Measurements from ENCODE around the gene ECE1.
"Not testable (repeated sequence)": the region's sequence is repeated elsewhere in the genome, so short reads cannot be mapped to it uniquely, and the experiment has no call there.

Gene ECE1

DNA sequence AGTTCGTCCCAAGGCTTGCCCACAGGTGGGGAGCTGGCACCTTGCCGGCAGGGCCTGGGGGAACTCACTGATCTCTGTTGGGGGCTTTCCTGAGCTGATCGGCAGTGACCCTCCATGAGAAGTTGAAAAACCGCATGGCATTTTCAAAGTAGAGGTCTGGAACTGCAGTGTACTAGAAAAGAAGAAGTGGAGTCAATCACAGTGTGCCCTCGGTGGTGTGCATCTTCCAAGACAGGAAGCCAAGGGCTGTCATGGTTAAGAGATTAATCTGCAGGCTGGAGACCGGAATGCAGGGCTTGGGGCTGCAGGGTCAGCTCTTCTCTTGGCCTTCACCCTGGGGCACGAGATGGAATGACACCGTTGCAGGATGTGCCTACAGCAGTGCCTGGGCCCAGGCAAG is 56.8 kb downstream of the ECE1 start:
- no peak overlapping the region for H3K4ac ChIP-seq (ENCODE audit: low read length)
- no peak overlapping the region for H3K23ac ChIP-seq (ENCODE audit: low read depth, low read length, poor library complexity)
- no peaks in the 10 kb centered on the region for H3K27me3 ChIP-seq (ENCODE audit: control insufficient read depth in 3 of 3, insufficient read depth in 3 of 3, low read depth in 1 of 3, low read length in 3 of 3)
- H2AFZ ChIP-seq (ENCODE audit: low read length) = no peak overlapping the region
- H3K4me2 ChIP-seq (ENCODE audit: insufficient read depth, low read length, poor library complexity, severe bottlenecking) = no peak overlapping the region
- no peak overlapping the region for H3K18ac ChIP-seq (ENCODE audit: low read length)
- peaks cover 2 to 52% of the 10 kb centered on the region in 2 donors for H3K36me3 ChIP-seq (replicated peaks in 1 of 2; ENCODE audit: control insufficient read depth in 2 of 2, insufficient read depth in 2 of 2, low read length in 2 of 2)
- H2BK120ac ChIP-seq (ENCODE audit: low read depth, low read length) = no peak overlapping the region
- peak overlapping the region; percentile 21 for H3K9ac ChIP-seq (ENCODE audit: low read depth, low read length, poor library complexity)
- H2BK15ac ChIP-seq (ENCODE audit: low read length) = no peak overlapping the region
- DNase-seq (ENCODE audit: low spot score) = no peak
- H3K27ac ChIP-seq (replicated peaks; ENCODE audit: low read length) = no peak overlapping the region
- WGBS, 2 donors (ENCODE audit: extremely low coverage in 2 of 2, insufficient read length in 2 of 2, insufficient replicate concordance in 1 of 2) = no CpG with 5 or more reads among the region's 8 CpGs
- no peaks in the 10 kb centered on the region for H3K79me1 ChIP-seq (ENCODE audit: low read depth, low read length)
- H3K4me3 ChIP-seq (ENCODE audit: low read length in 2 of 2) = no peak overlapping the region
- no peaks in the 10 kb centered on the region for H3K9me3 ChIP-seq (replicated peaks in 1 of 2; ENCODE audit: control insufficient read depth in 2 of 2, insufficient read depth in 1 of 2, low read depth in 1 of 2, low read length in 2 of 2)
- H3K4me1 ChIP-seq (ENCODE audit: control insufficient read depth in 2 of 2, insufficient read depth in 1 of 2, low read depth in 1 of 2, low read length in 2 of 2) = peaks cover 11 to 14% of the 10 kb centered on the region in 2 donors
- H2BK12ac ChIP-seq (ENCODE audit: low read length) = no peak overlapping the region
- no peak overlapping the region for H4K8ac ChIP-seq (ENCODE audit: low read depth, low read length)
- H2BK5ac ChIP-seq (ENCODE audit: low read length) = no peak overlapping the region
- H4K91ac ChIP-seq (ENCODE audit: low read depth, low read length, poor library complexity) = no peak overlapping the region
- H2AK5ac ChIP-seq (ENCODE audit: low read depth, low read length) = no peak overlapping the region
- H3K14ac ChIP-seq (ENCODE audit: low read length) = peak overlapping the region; percentile 71

DNA sequence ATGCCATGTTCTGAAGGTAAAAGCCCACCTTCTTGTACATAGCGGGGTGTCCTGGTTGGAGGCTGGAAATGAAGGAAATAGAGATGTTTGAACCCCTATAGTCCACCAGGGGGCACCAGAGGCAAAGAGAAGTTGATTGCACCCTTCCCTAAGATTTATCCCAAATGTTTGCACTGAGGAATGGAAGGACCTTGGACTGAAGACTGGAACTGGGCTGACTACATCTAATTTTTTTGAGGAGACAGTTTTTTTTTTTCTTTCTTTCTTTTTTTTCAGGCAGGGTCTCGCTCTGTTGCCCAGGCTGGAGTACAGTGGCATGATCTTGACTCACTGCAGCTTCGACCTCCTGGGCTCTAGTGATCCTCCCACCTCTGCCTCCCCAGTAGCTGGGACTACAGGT is 58.2 kb downstream of the ECE1 start:
- H3K9me3 ChIP-seq (replicated peaks in 1 of 2; ENCODE audit: control insufficient read depth in 2 of 2, insufficient read depth in 1 of 2, low read depth in 1 of 2, low read length in 2 of 2) = no peaks in the 10 kb centered on the region
- no peak overlapping the region for H3K18ac ChIP-seq (ENCODE audit: low read length)
- no peak overlapping the region for H3K9ac ChIP-seq (ENCODE audit: low read depth, low read length, poor library complexity)
- peaks cover 2% of the 10 kb centered on the region for H3K79me1 ChIP-seq (ENCODE audit: low read depth, low read length)
- no peak overlapping the region for H2BK15ac ChIP-seq (ENCODE audit: low read length)
- H3K4ac ChIP-seq (ENCODE audit: low read length) = no peak overlapping the region
- no peak overlapping the region for H4K91ac ChIP-seq (ENCODE audit: low read depth, low read length, poor library complexity)
- no peaks in the 10 kb centered on the region for H3K4me1 ChIP-seq (ENCODE audit: control insufficient read depth in 2 of 2, insufficient read depth in 1 of 2, low read depth in 1 of 2, low read length in 2 of 2)
- no CpG with 5 or more reads among the region's 3 CpGs for WGBS, 2 donors (ENCODE audit: extremely low coverage in 2 of 2, insufficient read length in 2 of 2, insufficient replicate concordance in 1 of 2)
- H3K4me2 ChIP-seq (ENCODE audit: insufficient read depth, low read length, poor library complexity, severe bottlenecking) = no peak overlapping the region
- no peak overlapping the region for H3K14ac ChIP-seq (ENCODE audit: low read length)
- peak; percentile 73 for DNase-seq (ENCODE audit: low spot score)
- H2AFZ ChIP-seq (ENCODE audit: low read length) = no peak overlapping the region
- H3K23ac ChIP-seq (ENCODE audit: low read depth, low read length, poor library complexity) = no peak overlapping the region
- no peak overlapping the region for H2BK120ac ChIP-seq (ENCODE audit: low read depth, low read length)
- no peak overlapping the region for H3K4me3 ChIP-seq (ENCODE audit: low read length in 2 of 2)
- H3K27me3 ChIP-seq (ENCODE audit: control insufficient read depth in 3 of 3, insufficient read depth in 3 of 3, low read depth in 1 of 3, low read length in 3 of 3) = no peaks in the 10 kb centered on the region
- no peak overlapping the region for H2AK5ac ChIP-seq (ENCODE audit: low read depth, low read length)
- no peak overlapping the region for H4K8ac ChIP-seq (ENCODE audit: low read depth, low read length)
- peaks cover 4 to 58% of the 10 kb centered on the region in 2 donors for H3K36me3 ChIP-seq (replicated peaks in 1 of 2; ENCODE audit: control insufficient read depth in 2 of 2, insufficient read depth in 2 of 2, low read length in 2 of 2)
- no peak overlapping the region for H2BK5ac ChIP-seq (ENCODE audit: low read length)
- H2BK12ac ChIP-seq (ENCODE audit: low read length) = no peak overlapping the region
- H3K27ac ChIP-seq (replicated peaks; ENCODE audit: low read length) = no peak overlapping the region

DNA sequence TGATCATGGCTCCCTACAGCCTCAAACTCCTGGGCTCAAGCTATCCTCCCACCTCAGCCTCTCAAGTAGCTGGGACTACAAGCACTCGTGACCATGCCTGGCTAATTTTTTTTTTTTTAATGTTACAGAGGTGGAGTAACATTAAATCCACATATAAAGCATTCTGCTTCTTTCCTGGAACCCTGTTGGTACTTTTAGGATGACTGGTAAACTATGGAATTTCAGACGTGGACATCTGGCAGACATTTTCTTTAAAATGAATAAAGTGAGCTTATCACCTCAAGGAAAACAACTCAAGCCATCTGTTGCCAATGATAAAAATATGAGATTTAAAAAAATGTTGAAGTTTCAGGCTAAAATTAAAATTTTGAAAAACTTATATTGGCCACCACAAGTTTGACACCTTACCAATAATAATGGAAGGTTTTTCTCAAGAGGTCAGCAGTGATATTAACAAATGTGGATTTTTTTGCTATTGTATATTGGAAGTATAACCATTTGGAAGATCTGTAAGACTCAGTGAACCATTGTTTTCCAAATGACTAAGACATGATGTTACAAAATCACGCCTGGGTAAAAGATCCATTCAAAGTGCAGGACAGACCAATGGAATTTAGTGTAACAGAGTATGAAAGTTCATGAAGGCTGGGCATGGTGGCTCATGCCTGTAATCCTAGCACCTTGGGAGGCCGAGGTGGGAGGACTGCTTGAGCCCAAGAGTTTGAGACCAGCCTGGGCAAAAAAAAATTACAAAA is 60.8 kb downstream of the ECE1 start:
- no peaks in the 10 kb centered on the region for H3K4me1 ChIP-seq (ENCODE audit: control insufficient read depth in 2 of 2, insufficient read depth in 1 of 2, low read depth in 1 of 2, low read length in 2 of 2)
- no peak overlapping the region for H3K14ac ChIP-seq (ENCODE audit: low read length)
- H3K27me3 ChIP-seq (ENCODE audit: control insufficient read depth in 3 of 3, insufficient read depth in 3 of 3, low read depth in 1 of 3, low read length in 3 of 3) = no peaks in the 10 kb centered on the region
- no peak overlapping the region for H2AFZ ChIP-seq (ENCODE audit: low read length)
- no peak overlapping the region for H3K4me2 ChIP-seq (ENCODE audit: insufficient read depth, low read length, poor library complexity, severe bottlenecking)
- no peak overlapping the region for H3K9ac ChIP-seq (ENCODE audit: low read depth, low read length, poor library complexity)
- no peak overlapping the region for H2BK5ac ChIP-seq (ENCODE audit: low read length)
- no peak overlapping the region for H3K4me3 ChIP-seq (ENCODE audit: low read length in 2 of 2)
- H4K91ac ChIP-seq (ENCODE audit: low read depth, low read length, poor library complexity) = no peak overlapping the region
- no CpG with 5 or more reads among the region's 4 CpGs for WGBS, 2 donors (ENCODE audit: extremely low coverage in 2 of 2, insufficient read length in 2 of 2, insufficient replicate concordance in 1 of 2)
- H2BK120ac ChIP-seq (ENCODE audit: low read depth, low read length) = no peak overlapping the region
- DNase-seq (ENCODE audit: low spot score) = no peak
- no peak overlapping the region for H4K8ac ChIP-seq (ENCODE audit: low read depth, low read length)
- no peaks in the 10 kb centered on the region for H3K9me3 ChIP-seq (replicated peaks in 1 of 2; ENCODE audit: control insufficient read depth in 2 of 2, insufficient read depth in 1 of 2, low read depth in 1 of 2, low read length in 2 of 2)
- no peak overlapping the region for H2BK12ac ChIP-seq (ENCODE audit: low read length)
- peaks cover 5 to 55% of the 10 kb centered on the region in 2 donors for H3K36me3 ChIP-seq (replicated peaks in 1 of 2; ENCODE audit: control insufficient read depth in 2 of 2, insufficient read depth in 2 of 2, low read length in 2 of 2)
- H3K79me1 ChIP-seq (ENCODE audit: low read depth, low read length) = peaks cover 2% of the 10 kb centered on the region
- no peak overlapping the region for H3K23ac ChIP-seq (ENCODE audit: low read depth, low read length, poor library complexity)
- H3K4ac ChIP-seq (ENCODE audit: low read length) = no peak overlapping the region
- no peak overlapping the region for H2BK15ac ChIP-seq (ENCODE audit: low read length)
- no peak overlapping the region for H3K18ac ChIP-seq (ENCODE audit: low read length)
- H3K27ac ChIP-seq (replicated peaks; ENCODE audit: low read length) = no peak overlapping the region
- no peak overlapping the region for H2AK5ac ChIP-seq (ENCODE audit: low read depth, low read length)

DNA sequence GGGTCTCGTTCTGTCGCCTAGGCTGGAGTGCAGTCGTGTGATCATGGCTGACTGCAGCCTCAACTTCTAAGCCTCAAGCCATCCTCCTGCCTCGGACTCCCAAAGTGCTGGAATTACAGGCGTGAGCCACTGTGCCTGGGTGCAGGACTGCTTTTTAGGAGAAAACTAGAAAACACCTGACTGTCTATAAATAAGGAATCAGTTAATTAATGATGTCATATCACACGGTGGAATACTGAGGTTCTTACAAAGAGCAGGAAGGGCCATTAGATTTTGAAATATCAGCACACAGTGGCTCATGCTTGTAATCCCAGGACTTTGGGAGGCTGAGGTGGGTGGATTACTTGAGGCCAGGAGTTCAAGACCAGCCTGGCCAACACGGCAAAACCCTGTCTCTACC is 62.0 kb downstream of the ECE1 start:
- not testable (repeated sequence) for H2BK12ac ChIP-seq (ENCODE audit: low read length); H3K9me3 ChIP-seq (replicated peaks in 1 of 2; ENCODE audit: control insufficient read depth in 2 of 2, insufficient read depth in 1 of 2, low read depth in 1 of 2, low read length in 2 of 2); H3K27me3 ChIP-seq (ENCODE audit: control insufficient read depth in 3 of 3, insufficient read depth in 3 of 3, low read depth in 1 of 3, low read length in 3 of 3); H3K9ac ChIP-seq (ENCODE audit: low read depth, low read length, poor library complexity); DNase-seq (ENCODE audit: low spot score); H3K4me2 ChIP-seq (ENCODE audit: insufficient read depth, low read length, poor library complexity, severe bottlenecking); H3K18ac ChIP-seq (ENCODE audit: low read length); H2BK120ac ChIP-seq (ENCODE audit: low read depth, low read length); H4K8ac ChIP-seq (ENCODE audit: low read depth, low read length); H2AFZ ChIP-seq (ENCODE audit: low read length); H2BK15ac ChIP-seq (ENCODE audit: low read length); H2BK5ac ChIP-seq (ENCODE audit: low read length); H3K27ac ChIP-seq (replicated peaks; ENCODE audit: low read length); H3K4me1 ChIP-seq (ENCODE audit: control insufficient read depth in 2 of 2, insufficient read depth in 1 of 2, low read depth in 1 of 2, low read length in 2 of 2); H3K14ac ChIP-seq (ENCODE audit: low read length); H3K79me1 ChIP-seq (ENCODE audit: low read depth, low read length); H4K91ac ChIP-seq (ENCODE audit: low read depth, low read length, poor library complexity); H3K4ac ChIP-seq (ENCODE audit: low read length); H3K4me3 ChIP-seq (ENCODE audit: low read length in 2 of 2); H2AK5ac ChIP-seq (ENCODE audit: low read depth, low read length)
- no CpG with 5 or more reads among the region's 7 CpGs for WGBS, 2 donors (ENCODE audit: extremely low coverage in 2 of 2, insufficient read length in 2 of 2, insufficient replicate concordance in 1 of 2)
- Histone ChIP-seq H3K36me3 (replicated peaks in 1 of 2; ENCODE audit: control insufficient read depth in 2 of 2, insufficient read depth in 2 of 2, low read length in 2 of 2) (peaks cover 4 to 52% of the 10 kb centered on the region in 2 donors), H3K23ac (ENCODE audit: low read depth, low read length, poor library complexity) (peak overlapping the region; percentile 49)

Measured in neuronal stem cell (in vitro differentiated cells).